HG02981 (cell line): ENCODE results near the gene LDOC1.
"Not testable (repeated sequence)": the region's sequence is repeated elsewhere in the genome, so short reads cannot be mapped to it uniquely, and the experiment has no call there.

Experiments used
- ATAC-seq: cut with Tn5 transposase; IDR thresholded peaks from one replicate; pipeline ENCODE4 v1.9.1; 2021; ENCODE audit warnings: mild to moderate bottlenecking, moderate library complexity; ENCODE audit not compliant: unreplicated experiment

LDOC1 gene

GRCh38 chrX:141176586-141177451 is at the start of gene LDOC1:
TSS of gene LDOC1 (minus strand) at chrX:141177129. CDS start at chrX:141177021, 108 bp downstream.
- ATAC-seq = no peak

DNA sequence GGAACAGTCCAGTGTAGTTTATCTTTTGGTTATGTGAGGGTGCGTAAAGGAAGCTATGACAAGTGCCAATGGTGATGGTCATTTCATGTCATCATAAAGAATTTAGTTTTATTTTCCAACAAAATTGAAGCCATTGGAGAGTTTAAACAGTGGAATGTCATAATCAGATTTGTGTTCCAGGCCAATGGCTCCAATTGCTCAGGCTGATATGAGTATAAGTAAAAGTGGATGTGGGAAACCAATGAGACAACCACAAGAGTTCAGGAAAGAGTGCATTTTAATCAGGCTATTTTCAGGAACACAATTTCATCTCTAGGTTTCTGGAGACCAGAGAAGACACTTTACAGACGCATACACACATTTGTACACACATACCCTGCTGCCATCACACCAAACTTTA is 44.7 kb upstream of the LDOC1 start:
- ATAC-seq = no peak

DNA sequence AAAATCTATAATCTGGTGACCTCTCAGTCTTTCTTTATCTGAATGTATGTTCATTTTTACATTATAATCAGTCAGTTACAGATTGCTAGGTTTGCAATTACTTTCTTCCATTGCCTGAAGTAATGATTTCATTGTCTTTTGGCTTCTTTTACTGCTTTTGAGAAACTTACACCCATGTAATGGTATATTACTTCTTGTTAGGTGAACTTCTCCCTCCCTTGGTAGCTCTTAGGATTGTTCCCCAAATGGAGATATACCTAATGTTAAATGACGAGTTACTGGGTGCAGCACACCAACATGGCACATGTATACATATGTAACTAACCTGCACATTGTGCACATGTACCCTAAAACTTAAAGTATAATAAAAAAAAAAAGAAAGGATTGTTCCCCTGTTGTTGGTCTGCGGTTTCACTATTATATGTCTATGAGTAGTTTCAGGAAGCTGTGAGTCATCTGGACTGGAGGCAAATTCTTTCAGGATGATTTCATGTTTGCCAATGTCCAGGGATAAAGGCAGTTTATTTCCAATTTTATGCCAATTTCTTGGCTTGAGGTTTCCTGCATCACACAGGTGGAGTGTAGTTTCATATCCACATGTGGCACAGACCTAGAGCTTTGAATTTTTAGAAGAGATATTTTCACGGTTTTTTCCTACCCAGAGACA is 43.5 kb upstream of the LDOC1 start:
- ATAC-seq = no peak

DNA sequence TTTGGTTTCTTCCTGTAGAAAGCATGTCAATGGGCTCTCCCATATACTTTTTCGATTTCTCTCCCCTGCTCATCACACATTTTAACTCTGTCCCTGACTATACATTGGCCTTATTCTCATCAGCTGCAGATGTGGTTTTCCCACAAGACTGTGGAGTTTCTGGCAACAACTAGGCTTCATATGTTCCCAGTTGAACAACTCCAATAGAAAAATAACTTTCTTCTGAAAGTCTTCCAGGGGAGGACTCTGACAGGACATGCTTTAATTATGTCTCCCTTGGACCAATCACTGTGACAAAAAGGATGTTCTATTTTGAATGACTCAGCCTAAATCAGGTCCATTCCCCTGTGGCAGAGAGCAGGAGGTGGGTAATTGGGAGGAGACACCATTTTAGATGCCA is 37.3 kb upstream of the LDOC1 start:
- ATAC-seq = no peak

- no peak for ATAC-seq
Measured at GRCh38 chrX:141201962-141202361, 25.0 kb upstream of the LDOC1 start.

DNA sequence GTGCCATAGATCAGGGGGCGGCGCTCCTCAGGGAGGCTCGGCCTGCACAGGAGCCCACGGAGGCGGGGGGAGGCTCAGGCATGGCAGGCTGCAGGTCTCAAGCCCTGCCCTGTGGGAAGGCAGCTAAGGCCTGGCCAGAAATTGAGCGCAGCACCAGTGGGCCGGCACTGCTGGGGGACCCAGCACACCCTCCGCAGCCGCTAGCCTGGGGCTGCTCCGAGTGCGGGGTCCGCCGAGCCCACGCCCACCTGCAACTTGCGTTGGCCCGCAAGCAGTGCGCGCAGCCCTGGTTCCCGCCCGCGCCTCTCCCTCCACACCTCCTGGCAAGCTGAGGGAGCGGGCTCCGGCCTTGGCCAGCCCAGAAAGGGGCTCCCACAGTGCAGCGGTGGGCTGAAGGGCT is 11.6 kb upstream of the LDOC1 start:
- not testable (repeated sequence) for ATAC-seq

DNA sequence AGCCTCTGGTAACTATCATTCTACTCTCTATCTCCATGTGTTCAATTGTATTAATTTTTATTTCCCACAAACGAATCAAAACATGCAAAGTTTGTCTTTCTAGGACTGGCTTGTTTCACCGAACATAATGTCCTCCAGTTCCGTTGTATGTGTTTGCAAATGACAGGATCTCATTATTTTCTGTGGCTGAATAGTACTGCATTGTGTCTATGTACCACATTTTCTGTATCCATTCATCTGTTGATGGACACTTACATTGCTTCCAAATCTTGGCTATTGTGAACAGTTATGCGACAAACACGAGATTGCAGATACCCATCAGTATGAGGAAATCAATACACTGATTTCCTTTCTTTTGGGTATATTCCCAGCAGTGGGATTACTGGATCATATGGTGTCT is 8.4 kb upstream of the LDOC1 start:
- no peak for ATAC-seq

- no peak for ATAC-seq
Measured at GRCh38 chrX:141183000-141183399, 6.1 kb upstream of the LDOC1 start.

DNA sequence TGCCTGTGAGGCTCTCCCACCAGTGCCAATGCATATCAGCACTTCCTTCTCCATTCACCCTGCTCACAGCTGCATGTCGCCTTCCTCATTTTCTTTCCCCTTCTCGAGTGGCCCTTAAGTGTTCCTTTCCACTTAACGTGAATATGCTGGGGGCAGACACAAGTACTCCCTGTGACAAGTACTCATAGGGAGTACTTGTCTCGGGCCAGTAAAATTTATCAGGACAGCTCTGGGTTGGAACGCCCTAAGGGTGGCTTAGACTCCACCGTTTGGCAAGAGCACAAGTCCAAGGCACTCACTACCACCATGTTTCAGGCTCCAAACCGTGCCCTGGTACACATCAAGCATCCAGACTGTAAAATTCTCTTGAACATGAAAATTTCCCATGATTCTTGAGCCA is 3.9 kb upstream of the LDOC1 start:
- ATAC-seq = no peak

DNA sequence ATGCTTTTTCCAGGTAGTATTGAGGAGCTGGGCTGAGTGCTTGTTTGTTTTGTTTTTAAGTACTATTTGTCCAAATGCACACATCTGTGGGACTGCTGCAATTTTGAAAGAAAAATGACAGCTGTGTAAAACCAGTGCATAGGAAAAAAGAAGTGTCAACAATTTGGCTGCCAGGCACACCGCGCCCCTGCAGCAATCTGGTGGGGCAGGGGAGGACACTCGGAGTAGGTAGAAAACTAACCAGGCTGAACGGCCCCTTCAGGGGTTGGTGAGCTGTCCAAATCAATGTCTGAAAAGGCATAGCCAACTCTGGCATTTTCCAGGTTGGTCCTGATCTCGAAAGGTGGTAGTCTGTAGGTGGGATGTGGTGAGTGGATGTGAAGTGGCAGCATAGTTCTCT is 1.1 kb downstream of the LDOC1 start:
- ATAC-seq = no peak

- no peak for ATAC-seq
Measured at GRCh38 chrX:141164406-141164805, 12.5 kb downstream of the LDOC1 start.

GRCh38 chrX:141158084-141158483 is 18.8 kb downstream of the LDOC1 start:
- ATAC-seq = no peak

GRCh38 chrX:141155231-141155630 is 21.7 kb downstream of the LDOC1 start:
- not testable (repeated sequence) for ATAC-seq

GRCh38 chrX:141142946-141143345 is 34.0 kb downstream of the LDOC1 start:
- ATAC-seq = no peak

- ATAC-seq = no peak
Measured at GRCh38 chrX:141133272-141133671, 43.7 kb downstream of the LDOC1 start.

DNA sequence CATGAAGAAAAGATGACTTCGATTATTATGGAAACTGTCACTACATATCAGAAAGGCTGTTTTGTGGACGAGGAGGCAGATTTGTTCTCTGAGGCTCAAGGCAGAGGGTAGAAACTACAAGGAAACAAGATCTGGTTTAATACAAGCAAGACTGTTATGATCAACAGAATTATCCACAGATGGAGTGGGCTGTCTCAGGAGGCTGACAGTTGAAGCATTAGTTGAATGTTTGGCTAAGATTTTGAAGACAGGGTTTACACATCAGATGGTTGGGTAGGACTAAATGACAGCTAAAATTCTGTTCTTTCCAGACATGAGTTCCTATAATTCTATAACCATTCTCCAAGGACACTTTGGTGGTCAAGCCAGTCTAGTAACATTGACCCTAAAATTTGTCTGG is 49.8 kb downstream of the LDOC1 start:
- no peak for ATAC-seq
